Kidney (tissue), 14 donors: Measurements from ENCODE around the gene H1-8. TPM values are rescaled to one million over a fixed set of nuclear protein-coding genes. Genes with fewer than 3 reads are reported as not detected.
A peak's percentile ranks its signal among the peaks of the same experiment; 100 is the strongest.

Source experiments
- DNase-seq, 5 donors: peaks; one replicate each; pipeline ENCODE4 v3.0.0-alpha.2; 2013 to 2020
- FAIRE-seq: peaks from 2 replicates; lab custom pipeline; 2012; peaks lifted over from hg19 to GRCh38; lab: Jason Lieb, UNC
- H3K27ac ChIP-seq, 2 donors: one replicate each; pipeline ENCODE4 v1.7.0; 2013; ENCODE audit warnings: low read depth in 2 of 2, low read length in 2 of 2, inconsistent platforms in 1 of 2
- H3K27me3 ChIP-seq: one replicate; pipeline ENCODE4 v1.7.1; 2013; ENCODE audit warnings: low read length, inconsistent platforms; ENCODE audit not compliant: control insufficient read depth, insufficient read depth
- H3K36me3 ChIP-seq, 3 donors: one replicate each; pipeline versions ENCODE4 v1.7.0 to v1.7.1; 2013; ENCODE audit warnings: low read length in 3 of 3, control low read depth in 1 of 3, inconsistent platforms in 1 of 3; ENCODE audit not compliant: insufficient read depth in 3 of 3, control insufficient read depth in 2 of 3
- H3K4me1 ChIP-seq, 3 donors: one replicate each; pipeline versions ENCODE4 v1.7.0 to v1.7.1; 2013; ENCODE audit warnings: low read length in 3 of 3, inconsistent platforms in 1 of 3, low read depth in 1 of 3; ENCODE audit not compliant: control insufficient read depth in 2 of 3, insufficient read depth in 2 of 3
- H3K4me3 ChIP-seq, 3 donors: one replicate each; pipeline versions ENCODE4 v1.7.0 to v1.8.1; 2013; ENCODE audit warnings: low read length in 3 of 3, control low read depth in 1 of 3, inconsistent platforms in 1 of 3
- H3K9ac ChIP-seq, 3 donors: one replicate each; pipeline versions ENCODE4 v1.7.0 to v1.7.1; 2013; ENCODE audit warnings: low read length in 3 of 3, control low read depth in 1 of 3, inconsistent platforms in 1 of 3
- H3K9me3 ChIP-seq, 3 donors: one replicate each; pipeline versions ENCODE4 v1.7.0 to v1.7.1; 2013; ENCODE audit warnings: low read length in 3 of 3, control low read depth in 1 of 3, inconsistent platforms in 1 of 3; ENCODE audit not compliant: control insufficient read depth in 2 of 3, insufficient read depth in 1 of 3
- intact Hi-C: fragments of 100-400 bp; cut with DNase I; formaldehyde crosslinking; loops from one replicate; pipeline ENCODE4 v1.11.1; 2022
- polyA plus RNA-seq: library from polyadenylated mRNA; stranded (reverse); fragments of 350-450 nt; fragmentation: Illumina TruSeq; extraction: RNeasy Lipid Tissue Mini Kit (QIAGEN cat#74804); gene quantifications from one replicate; pipeline ENCODE4 v1.2.3, GENCODE V29; 2014; ENCODE audit warnings: low read depth, low replicate concordance; ENCODE audit not compliant: insufficient read depth
- total RNA-seq: library from RNA; stranded (reverse); fragmentation: NEBNext Ultra II Directional; extraction: Animal tissue kit (Norgen Biotek cat#: 25700); gene quantifications from one replicate; pipeline ENCODE4 v1.2.1, GENCODE V29; 2021
- TF ChIP-seq, protein P1 (sequence below): IDR thresholded peaks from 3 replicates; pipeline ENCODE4 v1.5.1; 2012; ENCODE audit warnings: mild to moderate bottlenecking, moderate library complexity, borderline replicate concordance; ENCODE audit not compliant: insufficient read depth; ENCODE audit errors: extremely low read depth
- donor health status: control.
- donor health status: control.
- donor health status: control.
- donor health status: control.
- donor health status: control.
- donor health status: DM: yes; HTN: yes; CAD: no.
- donor health status: Normal renal cell carcinoma (clear cell type).

Gene H1-8
- total and polyA plus RNA-seq, 2 donors from 2014 or later, result not detected

DNA sequence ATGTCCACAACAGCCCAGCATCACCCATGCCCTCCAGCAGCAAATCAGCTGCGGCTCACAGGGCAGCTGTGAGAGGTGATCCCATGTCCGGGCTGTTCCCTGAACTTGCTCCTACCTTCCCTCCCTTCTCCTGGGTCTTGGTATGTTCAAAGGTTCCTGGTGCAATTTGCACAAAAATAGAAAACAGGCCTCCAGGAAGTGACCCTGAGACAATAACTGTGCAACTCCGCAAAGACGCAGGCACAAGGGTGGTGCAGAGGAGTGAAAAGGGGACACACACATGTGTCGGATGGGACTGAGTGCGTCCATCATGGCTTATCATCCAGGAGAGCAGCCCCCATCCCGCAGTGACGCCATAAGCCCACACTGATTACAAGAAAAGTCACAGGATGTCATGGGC, 47.2 kb downstream of the H1-8 start:
- intact Hi-C loops, result no loop called here
- TF ChIP-seq, protein P1, sequence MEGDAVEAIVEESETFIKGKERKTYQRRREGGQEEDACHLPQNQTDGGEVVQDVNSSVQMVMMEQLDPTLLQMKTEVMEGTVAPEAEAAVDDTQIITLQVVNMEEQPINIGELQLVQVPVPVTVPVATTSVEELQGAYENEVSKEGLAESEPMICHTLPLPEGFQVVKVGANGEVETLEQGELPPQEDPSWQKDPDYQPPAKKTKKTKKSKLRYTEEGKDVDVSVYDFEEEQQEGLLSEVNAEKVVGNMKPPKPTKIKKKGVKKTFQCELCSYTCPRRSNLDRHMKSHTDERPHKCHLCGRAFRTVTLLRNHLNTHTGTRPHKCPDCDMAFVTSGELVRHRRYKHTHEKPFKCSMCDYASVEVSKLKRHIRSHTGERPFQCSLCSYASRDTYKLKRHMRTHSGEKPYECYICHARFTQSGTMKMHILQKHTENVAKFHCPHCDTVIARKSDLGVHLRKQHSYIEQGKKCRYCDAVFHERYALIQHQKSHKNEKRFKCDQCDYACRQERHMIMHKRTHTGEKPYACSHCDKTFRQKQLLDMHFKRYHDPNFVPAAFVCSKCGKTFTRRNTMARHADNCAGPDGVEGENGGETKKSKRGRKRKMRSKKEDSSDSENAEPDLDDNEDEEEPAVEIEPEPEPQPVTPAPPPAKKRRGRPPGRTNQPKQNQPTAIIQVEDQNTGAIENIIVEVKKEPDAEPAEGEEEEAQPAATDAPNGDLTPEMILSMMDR, result no peak
- H3K36me3 ChIP-seq, result no peaks in the 10 kb centered on the region
- H3K4me1 ChIP-seq, result peaks cover 5 to 42% (median 25%) of the 10 kb centered on the region in 3 donors
- H3K9ac ChIP-seq, result no peak overlapping the region
- H3K27ac ChIP-seq, result peak overlapping the region in 1 of 2 donors; percentile 11
- H3K4me3 ChIP-seq, result peak overlapping the region in 1 of 3 donors; percentile 1
- no peak for DNase-seq
- no peaks in the 10 kb centered on the region for H3K9me3 ChIP-seq
- H3K27me3 ChIP-seq, result no peaks in the 10 kb centered on the region
- FAIRE-seq, result no peak

DNA sequence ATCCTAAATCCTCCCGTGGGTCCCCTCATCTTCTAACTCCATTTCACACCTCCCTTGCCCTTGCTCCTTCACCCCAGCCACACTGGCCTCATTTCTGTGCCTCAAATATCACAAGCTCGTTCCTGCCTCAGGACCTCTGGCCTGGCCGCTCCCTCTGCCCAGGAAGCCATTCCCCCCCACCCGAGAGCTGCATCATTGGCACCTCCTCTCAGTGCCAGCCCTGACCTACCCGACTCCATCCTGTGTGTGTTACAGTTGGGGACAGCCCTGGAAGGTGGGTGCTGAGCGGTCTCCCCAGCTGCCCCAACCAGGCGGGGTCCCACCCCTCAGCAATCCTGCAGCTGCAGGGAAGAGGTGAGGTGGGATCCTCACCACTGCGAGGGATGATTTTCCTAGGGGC, 49.0 kb downstream of the H1-8 start:
- intact Hi-C loops, result no loop called here
- TF ChIP-seq, protein P1, result no peak
- Histone ChIP-seq H3K4me3 (peak overlapping the region in 1 of 3 donors; percentile 17), H3K9ac (peak overlapping the region in 2 of 3 donors; percentile 34 to 55), H3K27ac (peak overlapping the region; percentile 85 to 89), H3K9me3 (no peaks in the 10 kb centered on the region), H3K36me3 (no peaks in the 10 kb centered on the region), H3K27me3 (no peaks in the 10 kb centered on the region), H3K4me1 (peaks cover 5 to 56% (median 33%) of the 10 kb centered on the region in 3 donors)
- no peak for DNase-seq
- no peak for FAIRE-seq

GRCh38 chr3:129592381-129593131, 49.6 kb downstream of the H1-8 start:
- DNase-seq (peak; percentile 82 to 97 (median 88)), FAIRE-seq (no peak)
- Histone ChIP-seq H3K9ac (peak overlapping the region in 2 of 3 donors; percentile 34 to 55), H3K9me3 (no peaks in the 10 kb centered on the region), H3K27me3 (no peaks in the 10 kb centered on the region), H3K36me3 (no peaks in the 10 kb centered on the region), H3K27ac (peak overlapping the region; percentile 85 to 92), H3K4me3 (peak overlapping the region in 1 of 3 donors; percentile 17), H3K4me1 (peaks cover 5 to 57% (median 31%) of the 10 kb centered on the region in 3 donors)
- intact Hi-C loops, result no loop called here
- TF ChIP-seq, protein P1, result no peak
